Left ventricle myocardium inferior (tissue), 1 donor: ENCODE measurements around the gene POLR3B. TPM values are rescaled to one million over a fixed set of nuclear protein-coding genes. Genes with fewer than 3 reads are reported as not detected.

Source experiments
- DNase-seq: peaks from one replicate; pipeline ENCODE4 v3.0.0-alpha.2; 2020
- H3K27ac ChIP-seq: fragments of 200-600 bp; replicated peaks from 2 replicates; pipeline ENCODE4 v1.8.0; 2021
- H3K27me3 ChIP-seq: fragments of 200-600 bp; 2 replicates; pipeline ENCODE4 v1.8.0; 2021; ENCODE audit warnings: low read depth
- H3K36me3 ChIP-seq: fragments of 200-600 bp; 2 replicates; pipeline ENCODE4 v1.8.0; 2021
- H3K4me1 ChIP-seq: fragments of 200-600 bp; 2 replicates; pipeline ENCODE4 v1.8.0; 2021
- H3K4me3 ChIP-seq: fragments of 200-600 bp; 2 replicates; pipeline ENCODE4 v1.8.0; 2021; ENCODE audit warnings: mild to moderate bottlenecking, moderate library complexity
- H3K9me3 ChIP-seq: fragments of 200-600 bp; replicated peaks from 2 replicates; pipeline ENCODE4 v1.8.0; 2021
- intact Hi-C: fragments of 100-400 bp; cut with micrococcal nuclease; formaldehyde crosslinking; loops from one replicate; pipeline ENCODE4 v1.11.0; 2022
- total RNA-seq: library from RNA; stranded (reverse); fragmentation: NEBNext Ultra II Directional; extraction: Animal tissue kit (Norgen Biotek cat#: 25700); gene quantifications from one replicate; pipeline ENCODE4 v1.2.1, GENCODE V29; 2021
- TF ChIP-seq, protein P1 (sequence below): fragments of 200-600 bp; IDR thresholded peaks from 2 replicates; pipeline ENCODE4 v1.8.0; 2021; ENCODE audit warnings: antibody characterized with exemption, mild to moderate bottlenecking, borderline replicate concordance
- donor health status: DM: no; HTN: yes; CAD: no; lungs with severe emphysema.

POLR3B gene
- total RNA-seq, 1 donor from 2014 or later, result 8.5 TPM

DNA sequence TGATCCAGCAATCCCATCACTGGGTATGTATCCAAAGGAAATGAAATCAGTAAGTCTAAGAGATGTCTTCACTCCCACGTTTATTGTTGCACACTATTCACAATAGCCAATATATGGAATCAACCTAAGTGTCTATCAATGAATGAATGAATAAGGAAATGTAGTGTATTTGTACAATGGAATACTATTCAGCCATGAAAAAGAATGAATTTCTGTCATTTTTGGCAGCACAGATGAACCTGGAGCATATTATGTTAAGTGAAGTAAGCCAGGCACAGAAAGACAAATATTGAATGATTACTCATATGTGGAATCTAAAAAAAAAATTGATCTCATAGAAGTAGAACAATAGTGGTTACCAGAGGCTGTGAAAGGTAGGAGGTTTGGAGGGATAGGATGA, 194.7 kb downstream of the POLR3B start:
- intact Hi-C loops, result no loop called here
- no peak overlapping the region for H3K27ac ChIP-seq
- TF ChIP-seq, protein P1, sequence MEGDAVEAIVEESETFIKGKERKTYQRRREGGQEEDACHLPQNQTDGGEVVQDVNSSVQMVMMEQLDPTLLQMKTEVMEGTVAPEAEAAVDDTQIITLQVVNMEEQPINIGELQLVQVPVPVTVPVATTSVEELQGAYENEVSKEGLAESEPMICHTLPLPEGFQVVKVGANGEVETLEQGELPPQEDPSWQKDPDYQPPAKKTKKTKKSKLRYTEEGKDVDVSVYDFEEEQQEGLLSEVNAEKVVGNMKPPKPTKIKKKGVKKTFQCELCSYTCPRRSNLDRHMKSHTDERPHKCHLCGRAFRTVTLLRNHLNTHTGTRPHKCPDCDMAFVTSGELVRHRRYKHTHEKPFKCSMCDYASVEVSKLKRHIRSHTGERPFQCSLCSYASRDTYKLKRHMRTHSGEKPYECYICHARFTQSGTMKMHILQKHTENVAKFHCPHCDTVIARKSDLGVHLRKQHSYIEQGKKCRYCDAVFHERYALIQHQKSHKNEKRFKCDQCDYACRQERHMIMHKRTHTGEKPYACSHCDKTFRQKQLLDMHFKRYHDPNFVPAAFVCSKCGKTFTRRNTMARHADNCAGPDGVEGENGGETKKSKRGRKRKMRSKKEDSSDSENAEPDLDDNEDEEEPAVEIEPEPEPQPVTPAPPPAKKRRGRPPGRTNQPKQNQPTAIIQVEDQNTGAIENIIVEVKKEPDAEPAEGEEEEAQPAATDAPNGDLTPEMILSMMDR, result no peak

More for the DNA sequence above, 194.7 kb downstream of the POLR3B start:
- H3K9me3 ChIP-seq, result peaks cover 18% of the 10 kb centered on the region
- no peak overlapping the region for H3K4me3 ChIP-seq
- no peak for DNase-seq
- no peaks in the 10 kb centered on the region for H3K4me1 ChIP-seq
- H3K36me3 ChIP-seq, result no peaks in the 10 kb centered on the region
- H3K27me3 ChIP-seq, result peaks cover 18% of the 10 kb centered on the region

Other genes starting within 250 kb of the POLR3B start
- 42.1 TPM for gene NUAK1, start 218.8 kb upstream of the POLR3B start, total RNA-seq
- 51.8 TPM for gene CKAP4, start 109.7 kb upstream of the POLR3B start, total RNA-seq
- gene TCP11L2, start 55.0 kb upstream of the POLR3B start, total RNA-seq, result 126 TPM
- gene RFX4, start 225.3 kb downstream of the POLR3B start, total RNA-seq, result not detected